ENCODE results near the gene DDX53.

The DDX53 gene

DNA sequence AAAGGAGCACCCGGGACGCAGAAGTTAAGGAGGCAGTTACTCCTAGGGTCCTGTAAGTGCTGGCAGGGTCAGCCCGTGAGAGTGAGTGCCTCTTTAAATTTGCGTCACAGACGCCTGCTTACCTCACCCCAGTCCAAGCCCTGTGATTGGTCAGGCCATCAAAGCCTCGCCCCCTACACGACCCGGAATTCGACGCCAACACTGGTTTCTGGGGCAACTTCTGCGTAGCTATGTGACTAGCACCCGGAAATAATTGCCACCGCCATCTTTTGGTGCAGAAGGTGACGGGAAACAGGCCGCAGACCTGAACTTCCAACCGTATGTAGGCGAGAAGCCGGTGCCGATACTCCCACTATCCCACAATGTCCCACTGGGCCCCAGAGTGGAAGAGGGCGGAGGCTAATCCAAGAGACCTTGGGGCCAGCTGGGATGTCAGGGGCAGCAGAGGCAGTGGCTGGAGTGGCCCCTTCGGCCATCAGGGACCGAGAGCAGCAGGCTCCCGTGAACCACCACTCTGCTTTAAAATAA is at the start of gene DDX53:
TSS of gene DDX53 (plus strand) at position 265 of the 528 bp plus-strand sequence. CDS start at position 363, 98 bp downstream.
- DNase-seq (ENCODE audit: low spot score), result no peak

DNA sequence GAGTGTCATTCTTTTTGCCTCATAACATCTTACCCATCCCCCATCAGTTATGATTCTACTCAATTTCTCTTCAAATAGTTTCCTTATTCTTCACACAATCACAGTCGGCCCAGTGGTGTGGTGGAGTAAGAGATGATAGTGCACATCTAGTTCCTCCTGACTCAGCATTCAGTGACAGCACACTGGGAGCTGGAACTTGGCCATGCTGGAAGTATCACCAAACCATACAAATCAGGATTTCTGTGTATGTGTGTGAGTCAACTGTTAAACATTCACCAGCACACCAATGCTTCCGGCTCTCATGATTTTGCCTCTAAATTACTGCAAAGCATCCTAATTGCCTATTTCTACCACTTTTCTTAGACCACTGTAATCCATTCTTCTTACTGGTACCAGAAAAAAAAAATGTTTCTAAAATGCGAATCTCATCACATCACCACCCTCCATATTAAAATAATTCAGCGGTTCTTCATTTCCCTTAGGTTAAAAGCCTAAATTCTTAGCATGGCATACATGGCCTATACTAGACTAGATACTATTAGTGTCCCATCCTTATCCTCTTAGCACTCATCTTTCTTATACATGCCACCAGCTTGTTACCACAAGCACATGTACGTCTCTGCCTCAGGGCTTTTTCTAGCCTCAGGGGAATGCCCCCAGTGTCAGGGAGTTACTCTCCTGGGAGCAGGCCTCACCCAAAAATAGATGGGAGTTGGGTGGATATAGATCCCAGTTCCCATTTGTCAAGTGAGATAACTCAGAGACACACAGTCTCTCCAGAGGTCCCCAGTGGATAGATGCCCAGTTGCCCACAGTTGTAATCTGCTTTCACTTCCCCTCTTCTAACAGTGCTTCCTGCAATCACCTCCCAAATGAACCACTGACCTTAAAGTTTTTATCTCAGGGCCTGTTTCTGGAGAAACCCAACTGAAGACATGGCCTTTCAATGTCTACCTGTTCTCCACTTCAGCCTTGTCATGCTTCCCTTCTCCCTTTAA is 49.2 kb upstream of the DDX53 start:
- DNase-seq (ENCODE audit: low spot score), result peak; percentile 51

DNA sequence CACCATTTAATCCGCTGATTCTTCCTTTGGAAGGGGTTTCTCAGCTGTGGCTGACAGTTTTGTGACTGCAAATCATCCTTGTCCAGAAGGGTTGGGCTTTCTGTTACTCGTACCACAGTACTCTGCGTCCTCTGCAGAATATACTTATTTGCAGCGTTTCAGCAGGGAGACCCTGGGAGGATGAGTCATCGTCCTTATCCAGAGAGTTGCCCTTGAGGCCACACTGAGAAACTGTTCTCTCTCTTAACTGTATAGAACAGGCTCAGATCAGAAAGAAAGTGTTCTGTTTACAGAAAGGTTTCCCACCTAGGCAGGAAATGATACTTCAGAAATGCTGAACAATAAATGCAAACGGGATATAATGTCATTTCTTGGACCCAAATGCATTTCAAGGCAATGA is 47.8 kb upstream of the DDX53 start:
- DNase-seq (ENCODE audit: low spot score), result no peak

DNA sequence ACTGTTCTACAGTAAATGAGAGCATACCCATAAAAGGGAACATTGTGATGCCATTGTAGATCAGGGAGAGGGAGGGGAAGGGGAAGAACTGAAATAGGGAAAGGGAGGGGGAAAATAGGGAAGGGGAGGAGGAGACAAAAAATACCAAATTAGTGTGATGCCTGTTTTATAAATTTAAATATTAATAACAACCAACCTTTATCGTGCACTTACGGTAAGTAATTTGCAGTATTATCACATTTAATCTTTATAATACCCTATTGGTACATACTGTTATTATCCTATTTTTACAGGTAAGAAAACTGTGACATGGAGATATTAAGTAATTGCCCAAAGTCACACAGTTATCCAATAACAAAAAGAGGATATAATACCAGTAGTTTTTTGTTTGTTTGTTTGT is 41.5 kb upstream of the DDX53 start:
- DNase-seq (ENCODE audit: low spot score), result no peak

DNA sequence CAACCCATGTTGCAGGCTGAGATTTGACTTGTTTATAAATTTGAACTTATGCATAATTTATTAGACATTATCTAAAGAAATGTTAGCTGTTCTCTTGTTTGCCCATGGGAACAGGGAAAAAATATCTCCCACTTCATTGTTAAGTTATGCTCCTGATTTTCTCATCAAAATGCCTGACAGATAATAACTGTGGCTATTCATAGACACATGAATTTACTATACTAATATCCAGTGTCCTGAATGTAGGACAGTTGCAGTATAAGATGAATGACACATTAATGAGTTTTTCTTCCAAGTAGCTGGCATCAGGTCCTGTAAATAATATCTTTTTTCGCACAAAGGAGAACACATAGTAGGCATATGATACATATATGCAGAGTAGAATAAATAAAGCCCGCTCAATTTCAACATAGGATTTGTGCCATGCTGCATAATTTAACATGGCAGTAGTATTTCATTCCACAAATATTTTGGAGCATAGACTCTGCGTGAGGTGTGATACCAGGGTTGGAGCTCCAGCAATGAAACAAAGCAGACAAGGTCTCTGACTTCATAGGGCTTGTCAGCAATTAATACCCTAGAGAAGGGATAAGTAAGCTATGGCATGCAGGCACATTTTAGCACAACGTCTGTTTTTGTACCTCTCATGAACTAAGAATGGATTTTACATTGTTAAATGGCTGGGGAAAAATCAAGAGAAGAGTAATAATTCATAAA is 40.4 kb upstream of the DDX53 start:
- no peak for DNase-seq (ENCODE audit: low spot score)

DNA sequence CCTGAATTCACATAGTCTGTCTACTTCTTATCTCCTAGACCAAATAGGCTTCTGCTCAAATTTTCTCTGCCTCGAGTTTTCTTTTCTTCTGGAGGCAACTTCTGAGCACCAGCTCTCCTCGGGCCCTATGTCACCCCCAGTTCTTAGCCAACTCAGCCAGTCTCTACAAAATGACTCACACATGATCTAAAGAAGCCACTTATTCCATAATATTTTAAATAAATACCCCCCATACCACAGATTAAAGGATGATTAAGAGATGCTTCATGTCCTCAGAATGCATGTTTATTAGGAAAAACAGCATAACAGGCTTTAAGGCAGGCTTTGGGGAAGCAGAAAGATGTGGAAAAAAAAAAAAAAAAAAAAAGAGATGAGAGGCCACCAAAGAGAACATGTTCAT is 36.6 kb upstream of the DDX53 start:
- no peak for DNase-seq (ENCODE audit: low spot score)

DNA sequence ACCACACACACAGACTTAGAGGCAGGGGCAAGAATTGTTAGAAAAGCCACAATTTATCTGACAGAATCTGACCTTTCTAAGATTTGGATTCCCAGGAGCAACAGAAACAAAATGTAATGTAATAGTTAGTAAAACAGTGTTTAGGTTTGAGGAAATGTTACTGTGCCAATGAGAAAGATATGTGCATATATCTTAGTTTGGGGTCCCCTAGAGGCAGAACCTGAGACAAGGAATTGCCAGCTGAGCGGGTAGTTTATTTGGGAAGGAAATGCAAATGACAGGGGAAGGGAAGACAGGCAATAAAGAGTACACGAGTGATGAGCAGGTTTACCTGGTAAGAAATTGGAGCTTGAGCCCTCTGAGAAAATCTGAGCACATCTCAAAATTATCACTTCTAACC is 31.3 kb upstream of the DDX53 start:
- DNase-seq (ENCODE audit: low spot score), result no peak

DNA sequence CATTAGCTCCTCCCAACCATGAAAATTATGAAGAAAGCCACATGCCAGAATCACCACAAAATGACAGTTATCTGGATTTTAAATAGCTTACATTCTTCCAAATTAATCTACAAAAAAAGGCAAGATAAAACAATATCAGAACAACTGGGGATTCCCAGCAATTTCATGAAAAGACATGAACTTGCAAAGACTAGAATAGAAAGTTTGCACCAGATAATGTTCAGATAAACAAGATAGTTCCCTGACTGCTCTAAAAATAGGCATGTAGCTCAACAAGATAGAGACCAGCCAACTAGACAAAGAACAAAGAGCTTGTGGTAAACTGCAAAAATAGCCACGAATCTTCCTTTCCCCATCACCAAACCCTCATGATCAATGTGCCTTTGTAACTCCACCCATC is 30.3 kb upstream of the DDX53 start:
- DNase-seq (ENCODE audit: low spot score), result peak; percentile 18

DNA sequence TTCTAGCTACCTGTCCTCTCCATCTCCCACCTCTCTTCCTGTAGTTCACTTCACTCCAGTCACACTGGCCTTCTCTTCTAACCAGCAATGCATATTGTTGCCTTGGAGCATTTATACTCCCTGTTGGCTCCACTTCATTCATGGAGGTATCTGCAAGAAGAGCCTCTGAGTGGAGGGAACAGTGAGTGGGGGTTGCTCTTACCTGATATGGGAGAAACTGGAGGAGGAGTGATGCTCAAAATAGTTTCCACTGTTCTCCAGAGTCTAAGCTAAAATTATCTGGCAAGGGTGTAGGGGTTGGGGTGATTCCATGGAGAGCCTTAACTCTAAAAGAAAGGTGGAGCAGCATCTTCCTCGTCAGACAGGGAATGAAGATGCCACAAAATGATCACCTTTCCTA is 28.9 kb upstream of the DDX53 start:
- DNase-seq (ENCODE audit: low spot score), result no peak

DNA sequence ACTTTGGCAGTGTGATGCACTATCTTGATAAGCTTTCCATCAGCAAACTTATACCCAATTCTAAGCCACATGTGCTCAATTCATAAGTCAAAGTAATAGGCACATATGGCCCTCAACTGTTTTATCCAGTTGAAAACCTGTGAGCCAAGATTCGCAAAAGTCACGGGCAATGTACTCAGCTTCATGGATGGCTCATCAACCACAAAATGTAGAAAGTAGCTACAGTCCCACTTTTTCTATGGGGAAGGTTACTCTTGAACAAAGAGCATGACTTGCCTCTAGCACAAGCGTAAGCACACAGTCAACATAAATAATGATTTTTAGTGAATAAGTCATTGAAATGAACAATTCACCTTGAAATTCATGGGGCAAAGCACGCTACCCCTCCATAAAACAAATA is 25.1 kb upstream of the DDX53 start:
- DNase-seq (ENCODE audit: low spot score), result no peak

DNA sequence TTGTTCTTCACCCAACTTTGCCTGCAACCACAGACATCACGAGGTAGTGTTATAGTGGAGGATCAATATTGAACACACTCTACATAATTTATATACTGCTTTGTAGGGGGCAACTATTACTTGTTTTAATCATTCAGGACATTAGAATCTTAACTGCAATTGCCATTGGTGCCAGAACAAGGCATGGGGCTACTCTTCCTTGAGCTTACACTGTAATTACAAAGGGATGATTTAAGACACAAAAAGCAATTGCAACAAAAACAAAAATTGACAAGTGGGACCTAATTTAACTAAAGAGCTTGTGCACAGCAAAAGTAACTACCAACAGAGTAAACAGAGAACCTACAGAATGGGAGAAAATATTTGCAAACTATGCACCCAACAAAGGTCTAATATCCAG is 24.0 kb upstream of the DDX53 start:
- DNase-seq (ENCODE audit: low spot score), result no peak

DNA sequence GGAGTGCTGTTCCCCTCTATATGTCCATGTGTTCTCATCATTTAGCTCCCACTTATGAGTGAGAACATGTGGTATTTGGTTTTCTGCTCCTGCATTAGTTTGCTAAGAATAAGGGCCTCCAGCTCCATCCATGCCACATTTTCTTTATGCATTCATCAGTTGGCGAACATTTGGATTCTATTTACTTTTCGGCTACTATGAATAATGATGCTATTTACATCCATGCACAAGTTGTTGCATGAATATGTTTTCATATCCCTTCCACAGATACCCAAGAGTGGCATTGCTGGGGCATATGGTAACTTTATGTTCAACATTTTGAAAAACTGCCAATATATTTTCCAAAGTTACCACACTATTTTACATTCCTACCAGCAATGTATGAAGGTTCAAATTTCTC is 13.8 kb upstream of the DDX53 start:
- DNase-seq (ENCODE audit: low spot score), result no peak

DNA sequence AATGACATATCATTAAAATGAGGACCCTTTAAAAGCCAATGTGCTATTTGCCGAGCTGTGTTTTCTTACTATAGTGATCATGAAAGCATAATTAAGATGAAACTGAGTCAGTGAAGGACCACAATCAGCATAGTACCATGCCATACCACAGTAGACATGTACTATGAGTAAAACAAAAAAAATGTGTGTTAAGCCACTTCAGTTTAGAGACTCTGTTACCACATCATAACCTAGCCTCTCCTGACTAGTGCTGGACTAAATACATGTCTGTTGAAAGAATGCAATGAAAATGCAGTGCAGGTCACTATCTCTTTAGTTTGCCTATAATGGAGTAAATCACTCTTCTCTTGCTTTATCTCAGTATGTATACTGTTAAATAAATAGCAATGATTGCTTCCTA is 12.3 kb upstream of the DDX53 start:
- DNase-seq (ENCODE audit: low spot score), result no peak

DNA sequence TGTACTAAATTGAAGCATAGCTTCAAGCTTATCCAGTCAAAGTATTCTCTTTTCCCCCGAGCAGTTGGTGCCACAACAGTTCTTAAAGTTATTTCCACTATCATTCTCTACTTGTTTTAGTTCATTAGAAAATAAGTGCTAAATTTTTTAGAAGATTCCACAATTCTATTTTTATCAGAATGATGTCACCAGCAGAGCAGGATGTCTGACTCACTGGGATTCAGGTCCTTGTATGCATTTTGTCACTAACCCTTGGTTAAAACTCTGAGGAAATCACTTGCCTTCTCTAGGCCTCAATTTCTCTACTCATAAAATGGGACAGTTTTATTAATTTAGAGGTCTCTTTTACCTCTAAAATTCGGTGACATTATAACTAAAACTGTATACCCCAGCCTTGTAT is 3.4 kb downstream of the DDX53 start:
- peak; percentile 52 for DNase-seq (ENCODE audit: low spot score)

DNA sequence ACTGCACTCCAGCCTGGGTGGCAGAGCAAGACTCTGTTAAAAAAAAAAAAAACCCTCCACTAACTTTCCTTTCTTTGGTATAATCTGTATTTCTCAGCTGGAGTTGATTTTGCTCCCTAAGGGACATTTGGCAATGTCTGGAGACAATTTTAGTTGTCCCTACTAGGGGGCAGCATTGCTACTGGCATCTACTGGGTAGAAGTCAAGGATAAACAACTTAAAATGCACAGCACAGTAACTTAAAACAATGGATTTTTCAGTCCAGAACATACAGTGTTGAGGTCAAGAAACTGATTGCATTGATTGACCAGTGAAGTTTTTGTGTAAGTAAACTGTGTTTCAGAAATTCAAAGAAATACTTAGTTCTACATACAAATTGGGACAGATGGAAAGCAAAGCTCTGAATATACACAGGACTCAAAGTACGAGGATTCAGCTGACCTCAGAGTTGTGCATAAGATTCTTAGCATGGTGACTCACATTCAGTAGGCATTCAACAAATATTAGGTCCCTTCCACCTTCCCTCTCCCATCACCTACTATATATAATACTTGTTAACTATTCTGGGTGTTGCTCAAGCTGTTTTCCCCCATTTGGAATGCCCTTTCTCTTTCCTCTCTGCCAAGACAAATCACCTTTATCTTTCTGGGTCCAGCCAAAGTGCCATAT is 8.8 kb downstream of the DDX53 start:
- peak; percentile 9 for DNase-seq (ENCODE audit: low spot score)

DNA sequence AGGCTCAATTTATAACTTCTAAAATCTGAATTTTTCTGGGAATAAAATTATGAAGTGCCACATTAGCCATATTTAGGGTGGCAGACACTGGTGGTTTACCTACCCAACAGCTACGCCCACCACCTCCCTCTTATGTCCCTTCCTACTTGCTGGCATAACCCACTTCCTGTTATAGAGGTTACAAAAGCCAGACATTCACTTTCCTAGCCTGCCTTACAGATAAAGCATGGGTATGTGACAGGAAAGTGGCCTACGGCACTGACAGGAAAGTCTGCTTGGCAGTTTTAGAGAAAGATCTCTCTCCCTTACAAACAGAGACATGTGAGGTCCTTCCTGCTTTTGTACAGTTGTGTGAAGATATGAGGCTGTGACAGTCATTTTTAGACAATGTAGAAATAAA is 12.4 kb downstream of the DDX53 start:
- no peak for DNase-seq (ENCODE audit: low spot score)

DNA sequence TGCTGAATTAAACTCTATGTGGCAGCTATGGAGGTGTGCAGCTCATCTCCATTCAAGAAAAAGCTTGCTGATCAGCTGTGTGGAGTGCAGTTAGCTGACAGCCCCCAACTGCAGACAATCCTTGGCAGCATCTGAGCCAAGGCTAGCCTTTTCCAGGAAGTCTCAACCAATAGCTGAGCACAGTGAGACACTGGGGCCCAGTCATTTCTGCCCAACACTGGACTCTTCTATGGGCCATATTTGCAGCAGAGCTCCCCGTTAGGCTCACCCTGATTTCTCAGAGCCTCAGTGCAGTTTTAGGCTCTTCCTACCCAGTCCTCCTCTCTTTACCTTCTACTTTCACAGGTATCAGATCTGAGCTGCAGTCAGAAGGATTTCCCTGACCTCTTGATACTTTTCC is 12.9 kb downstream of the DDX53 start:
- DNase-seq (ENCODE audit: low spot score), result no peak

DNA sequence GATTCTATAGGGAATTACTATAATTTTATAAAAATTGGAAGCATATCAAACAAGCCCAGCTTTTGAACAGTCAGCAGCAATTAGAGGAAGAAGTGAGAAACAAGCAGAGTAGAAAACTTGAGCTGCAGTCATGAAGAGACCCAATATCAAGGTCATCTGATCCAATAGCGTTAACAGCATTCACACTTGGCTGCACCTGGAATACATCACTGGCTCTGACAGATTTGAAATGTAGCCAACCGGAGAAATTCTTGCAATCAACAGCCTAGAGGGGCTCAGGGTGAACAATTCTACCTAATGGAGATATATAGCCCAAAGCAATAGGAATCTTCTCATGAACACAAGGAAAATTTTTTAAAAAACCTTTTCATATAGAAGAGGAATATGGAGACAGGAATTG is 13.6 kb downstream of the DDX53 start:
- DNase-seq (ENCODE audit: low spot score), result no peak

DNA sequence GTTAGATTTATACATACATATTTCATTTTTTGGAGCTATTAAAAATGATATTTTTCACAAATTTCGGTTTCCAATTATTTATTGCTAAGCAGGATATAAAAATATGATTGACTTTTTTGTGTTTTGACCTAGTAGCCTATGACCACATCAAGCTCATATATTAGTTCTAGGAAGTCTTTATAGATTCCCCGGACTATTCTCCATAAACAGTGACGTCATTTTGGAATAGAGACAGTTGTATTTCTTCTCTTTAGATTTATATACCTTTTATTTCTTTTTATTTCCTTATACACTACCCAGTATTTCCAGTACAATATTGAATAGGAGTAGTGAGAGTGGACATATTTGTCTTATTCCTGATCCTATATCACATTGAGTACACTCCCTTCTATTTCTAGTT is 31.8 kb downstream of the DDX53 start:
- no peak for DNase-seq (ENCODE audit: low spot score)

DNA sequence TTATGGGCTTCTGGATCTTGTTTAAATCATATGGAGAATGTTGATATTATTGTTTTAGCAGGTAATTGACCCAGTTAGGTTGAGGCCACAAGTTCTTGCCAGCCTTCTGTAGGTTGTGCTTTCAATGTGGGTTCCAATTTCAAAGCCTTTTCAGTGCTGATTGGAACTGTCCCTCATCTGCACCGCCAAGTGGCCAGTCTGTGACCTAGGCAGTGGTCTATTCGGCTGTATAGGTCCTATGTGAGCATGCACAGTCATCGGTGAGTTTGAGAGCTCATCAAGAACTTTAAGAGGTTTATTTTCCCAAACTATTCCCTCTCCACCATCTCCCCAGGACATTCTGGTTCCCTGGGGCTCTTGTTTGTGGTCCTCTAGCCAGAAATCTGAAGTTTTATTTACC is 35.7 kb downstream of the DDX53 start:
- no peak for DNase-seq (ENCODE audit: low spot score)

DNA sequence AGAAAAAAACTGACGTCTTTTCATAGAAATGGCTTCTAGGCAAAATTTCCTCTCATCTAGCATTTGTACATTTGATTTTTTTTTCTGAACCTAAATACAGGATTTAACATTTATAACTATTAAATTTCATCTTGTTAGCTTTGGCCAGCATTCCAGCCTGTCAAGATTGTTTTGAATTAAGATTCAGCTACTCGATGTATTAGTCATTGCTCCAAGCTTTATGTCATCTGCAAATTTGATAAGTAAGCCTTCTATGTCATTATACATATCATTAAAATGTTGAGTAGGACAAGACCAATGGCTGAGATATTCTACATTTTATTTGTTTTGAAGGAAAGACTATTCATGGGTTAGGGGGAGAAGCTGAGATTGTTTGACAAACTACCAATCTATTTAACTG is 46.7 kb downstream of the DDX53 start:
- no peak for DNase-seq (ENCODE audit: low spot score)

DNA sequence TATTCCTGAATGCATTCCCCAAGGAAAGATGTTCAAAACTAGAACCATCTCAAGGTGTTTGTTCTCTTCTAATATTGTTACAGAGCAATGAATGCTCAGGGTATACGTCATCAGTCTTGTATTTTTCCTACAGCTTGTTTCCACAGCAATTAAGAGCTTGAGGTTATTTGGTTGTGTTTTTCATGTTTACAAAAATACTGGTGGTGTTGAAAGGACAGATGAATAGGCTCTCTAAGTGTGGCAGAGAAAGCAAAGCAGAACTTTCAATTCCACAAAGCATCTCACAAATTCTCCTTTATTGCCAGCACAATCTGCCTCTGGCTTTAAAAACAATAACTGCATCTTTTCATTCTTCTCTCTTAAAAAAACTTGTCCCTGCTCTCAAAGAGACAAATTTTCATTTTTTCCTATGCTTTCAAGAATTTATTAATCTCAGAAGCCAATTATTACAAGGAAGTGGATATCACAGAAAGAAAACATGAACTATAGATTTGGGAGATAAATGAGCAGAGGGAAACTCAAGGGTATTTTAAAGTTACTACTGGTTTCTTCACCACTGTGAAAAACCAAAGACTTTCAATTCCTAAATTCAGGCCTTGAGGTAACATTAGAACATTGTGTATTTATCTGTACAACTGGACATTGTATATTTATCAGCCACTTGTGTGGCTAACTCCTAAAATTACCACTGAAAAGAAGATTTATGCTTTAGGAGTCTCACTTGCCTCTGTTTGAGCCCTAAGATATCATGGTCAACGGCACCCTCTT is 49.2 kb downstream of the DDX53 start:
- DNase-seq (ENCODE audit: low spot score), result no peak
